GM13976 (cell line): Measurements from ENCODE around the gene MS4A4E.

Source experiments
- DNase-seq: peaks from one replicate; pipeline ENCODE4 v3.0.0; 2012; ENCODE audit warnings: low spot score
- CTCF ChIP-seq: IDR thresholded peaks from 2 replicates; pipeline ENCODE4 v1.5.1; 2012; ENCODE audit warnings: borderline replicate concordance, mild to moderate bottlenecking; ENCODE audit not compliant: insufficient read depth; ENCODE audit errors: extremely low read depth, missing control alignments, control extremely low read depth
- in situ Hi-C: fragments of 300-500 bp; cut with MboI; formaldehyde crosslinking; loops from one replicate; pipeline ENCODE4 v1.12.0; 2022; ENCODE audit warnings: low sequenced_read_pairs, mixed read lengths, inconsistent platforms; ENCODE audit not compliant: unreplicated experiment

Gene MS4A4E

GRCh38 chr11:60222141-60222540 is 20.8 kb downstream of the MS4A4E start:
- no peak for TF ChIP-seq CTCF
- in situ Hi-C loops = no loop called here
- DNase-seq = no peak

GRCh38 chr11:60221692-60222091 is 21.2 kb downstream of the MS4A4E start:
- in situ Hi-C loops = no loop called here
- no peak for TF ChIP-seq CTCF
- DNase-seq = no peak

- no peak for DNase-seq
- no peak for TF ChIP-seq CTCF
- in situ Hi-C loops = no loop called here
These were observed 21.8 kb downstream of the MS4A4E start for GRCh38 chr11:60221181-60221580.

GRCh38 chr11:60214386-60214785 is 28.6 kb downstream of the MS4A4E start:
- in situ Hi-C loops = no loop called here
- no peak for DNase-seq
- TF ChIP-seq CTCF = no peak

- in situ Hi-C loops = no loop called here
- no peak for TF ChIP-seq CTCF
- DNase-seq = no peak
These were observed 31.7 kb downstream of the MS4A4E start for GRCh38 chr11:60211206-60211605.

- no peak for TF ChIP-seq CTCF
- no peak for DNase-seq
- in situ Hi-C loops = no loop called here
These were observed 33.0 kb downstream of the MS4A4E start for GRCh38 chr11:60209977-60210376.

- no peak for DNase-seq
- TF ChIP-seq CTCF = no peak
- in situ Hi-C loops = no loop called here
These were observed 34.0 kb downstream of the MS4A4E start for GRCh38 chr11:60208951-60209350.
